Measurements from ENCODE around the gene IFI44. TPM values are rescaled to one million over a fixed set of nuclear protein-coding genes. Genes with fewer than 3 reads are reported as not detected.

Gene IFI44
- total and polyA plus RNA-seq, 9 of the 15 experiments (the other 6 are each of a cell fraction or from before 2014, with no cell fraction given), result 0.11 TPM; not detected in 8

- Histone ChIP-seq H3K9me1 (ENCODE audit: control insufficient read depth, insufficient read depth, low read length) (no peaks in the 10 kb centered on the region), H3K27ac (ENCODE audit: extremely low read depth, low read depth, low read length) (no peak overlapping the region), H3K27me3 (ENCODE audit: control insufficient read depth in 2 of 2, insufficient read depth in 2 of 2, low read length in 2 of 2) (no peaks in the 10 kb centered on the region), H3K9me3 (replicated peaks; ENCODE audit: control insufficient read depth, insufficient read depth, low read depth, low read length) (no peaks in the 10 kb centered on the region), H4K20me1 (replicated peaks; ENCODE audit: control insufficient read depth, insufficient read depth, low read length) (no peaks in the 10 kb centered on the region), H3K9ac (ENCODE audit: insufficient read depth in 1 of 2, low read depth in 2 of 2, low read length in 2 of 2) (no peak overlapping the region), H3K79me2 (ENCODE audit: control insufficient read depth, insufficient read depth, low read length) (no peaks in the 10 kb centered on the region), H3K4me1 (replicated peaks in 1 of 2; ENCODE audit: control insufficient read depth in 2 of 2, insufficient read depth in 2 of 2, low read length in 2 of 2) (no peaks in the 10 kb centered on the region), H3K36me3 (ENCODE audit: control insufficient read depth, insufficient read depth, low read length) (no peaks in the 10 kb centered on the region), H3K4me2 (ENCODE audit: insufficient read depth, low read length) (no peak overlapping the region), H3K4me3 (no peak overlapping the region), H2AFZ (ENCODE audit: low read depth, low read length) (no peak overlapping the region)
- CTCF ChIA-PET (ENCODE audit: low intra/inter-chr PET ratio), result no interaction called here
- DNase-seq (ENCODE audit: extremely low read depth in 1 of 4, low spot score in 3 of 4) (no peak), FAIRE-seq (no peak), ATAC-seq (no peak)
- no TSS peak for BruUV-seq (replicated peaks)
- POLR2A ChIA-PET, result no interaction called here
- in situ Hi-C loops (cut with MboI) (loop anchor here (25.0 kb wide), 1 partner anchor 527 kb away; no protein-coding TSS in a partner anchor), intact Hi-C loops (cut with micrococcal nuclease) (no loop called here)
- WGBS (ENCODE audit: insufficient coverage, low coverage, missing lambda C conversion rate), result 0% methylated on average over 1 of the region's 1 CpG
- no peak for TF ChIP-seq ZC3H11A (IDR thresholded peaks at IDR 0.05; ENCODE audit: low read depth, low read length)
- TF ChIP-seq, protein P1, sequence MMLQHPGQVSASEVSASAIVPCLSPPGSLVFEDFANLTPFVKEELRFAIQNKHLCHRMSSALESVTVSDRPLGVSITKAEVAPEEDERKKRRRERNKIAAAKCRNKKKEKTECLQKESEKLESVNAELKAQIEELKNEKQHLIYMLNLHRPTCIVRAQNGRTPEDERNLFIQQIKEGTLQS (IDR thresholded peaks at IDR 0.05), result no peak
- TF ChIP-seq, protein P1 (CRISPR knock-in tag; conservative IDR thresholded peaks at IDR 0.05), result no peak
- TF ChIP-seq, protein P2, sequence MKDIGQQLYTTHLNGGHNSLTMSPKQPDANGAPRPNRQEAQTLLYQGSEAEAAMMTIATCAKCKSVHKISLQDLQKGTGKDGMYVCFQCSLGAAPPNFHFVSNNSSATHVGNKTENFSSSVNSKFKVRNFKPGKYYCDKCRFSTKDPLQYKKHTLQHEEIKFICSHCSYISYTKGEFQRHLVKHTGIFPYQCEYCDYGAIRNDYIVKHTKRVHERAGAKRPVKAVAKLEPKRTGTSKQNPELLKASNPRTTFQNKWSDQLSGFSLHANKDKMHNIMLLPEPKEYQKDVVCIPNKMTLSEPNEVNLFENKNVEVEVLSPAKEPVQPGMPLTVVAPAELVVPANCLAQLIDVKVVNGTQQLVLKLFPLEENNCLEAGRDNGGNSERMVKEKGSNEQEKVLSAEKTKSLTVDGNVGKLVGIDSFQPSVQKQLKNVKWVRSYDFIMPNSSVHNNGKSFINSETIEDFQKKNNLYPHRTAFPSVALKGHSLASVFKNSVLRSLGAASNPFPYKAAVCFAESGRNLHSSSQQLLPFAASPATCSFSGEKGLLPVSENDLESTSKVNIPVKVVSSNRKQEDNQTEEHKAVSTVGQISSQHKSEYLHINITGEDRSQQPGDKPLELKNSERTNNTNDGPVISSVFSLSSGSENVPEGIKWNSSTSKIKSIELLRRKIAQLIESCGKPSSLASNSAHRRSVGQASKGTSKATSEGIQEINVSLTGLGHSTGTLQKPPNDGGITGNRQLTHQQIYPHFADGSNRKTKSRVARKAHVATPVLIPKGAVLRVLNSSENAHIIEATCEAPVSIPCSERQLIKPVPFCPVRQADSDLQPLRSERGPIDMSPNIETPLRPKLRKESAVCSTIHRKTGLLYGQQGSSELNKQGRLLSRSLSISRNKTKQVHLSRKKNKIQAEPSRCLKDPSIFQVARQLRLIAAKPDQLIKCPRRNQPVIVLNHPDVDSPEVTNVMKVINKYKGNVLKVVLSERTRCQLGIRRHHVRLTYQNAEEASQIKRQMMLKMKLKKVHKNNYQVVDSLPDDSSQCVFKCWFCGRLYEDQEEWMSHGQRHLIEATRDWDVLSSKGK (CRISPR knock-in tag; IDR thresholded peaks at IDR 0.05), result no peak
- TF ChIP-seq ZNF165 (CRISPR knock-in tag; IDR thresholded peaks at IDR 0.05; ENCODE audit: borderline replicate concordance), result no peak
- TF ChIP-seq POLR2A (conservative IDR thresholded peaks at IDR 0.05), result no peak
- no peak for TF ChIP-seq HEY1 (CRISPR knock-in tag; IDR thresholded peaks at IDR 0.05; ENCODE audit: borderline replicate concordance)
- TF ChIP-seq, protein P3, sequence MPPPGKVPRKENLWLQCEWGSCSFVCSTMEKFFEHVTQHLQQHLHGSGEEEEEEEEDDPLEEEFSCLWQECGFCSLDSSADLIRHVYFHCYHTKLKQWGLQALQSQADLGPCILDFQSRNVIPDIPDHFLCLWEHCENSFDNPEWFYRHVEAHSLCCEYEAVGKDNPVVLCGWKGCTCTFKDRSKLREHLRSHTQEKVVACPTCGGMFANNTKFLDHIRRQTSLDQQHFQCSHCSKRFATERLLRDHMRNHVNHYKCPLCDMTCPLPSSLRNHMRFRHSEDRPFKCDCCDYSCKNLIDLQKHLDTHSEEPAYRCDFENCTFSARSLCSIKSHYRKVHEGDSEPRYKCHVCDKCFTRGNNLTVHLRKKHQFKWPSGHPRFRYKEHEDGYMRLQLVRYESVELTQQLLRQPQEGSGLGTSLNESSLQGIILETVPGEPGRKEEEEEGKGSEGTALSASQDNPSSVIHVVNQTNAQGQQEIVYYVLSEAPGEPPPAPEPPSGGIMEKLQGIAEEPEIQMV (tag; conservative IDR thresholded peaks at IDR 0.05; ENCODE audit: low read depth), result no peak
- TF ChIP-seq, protein P4, sequence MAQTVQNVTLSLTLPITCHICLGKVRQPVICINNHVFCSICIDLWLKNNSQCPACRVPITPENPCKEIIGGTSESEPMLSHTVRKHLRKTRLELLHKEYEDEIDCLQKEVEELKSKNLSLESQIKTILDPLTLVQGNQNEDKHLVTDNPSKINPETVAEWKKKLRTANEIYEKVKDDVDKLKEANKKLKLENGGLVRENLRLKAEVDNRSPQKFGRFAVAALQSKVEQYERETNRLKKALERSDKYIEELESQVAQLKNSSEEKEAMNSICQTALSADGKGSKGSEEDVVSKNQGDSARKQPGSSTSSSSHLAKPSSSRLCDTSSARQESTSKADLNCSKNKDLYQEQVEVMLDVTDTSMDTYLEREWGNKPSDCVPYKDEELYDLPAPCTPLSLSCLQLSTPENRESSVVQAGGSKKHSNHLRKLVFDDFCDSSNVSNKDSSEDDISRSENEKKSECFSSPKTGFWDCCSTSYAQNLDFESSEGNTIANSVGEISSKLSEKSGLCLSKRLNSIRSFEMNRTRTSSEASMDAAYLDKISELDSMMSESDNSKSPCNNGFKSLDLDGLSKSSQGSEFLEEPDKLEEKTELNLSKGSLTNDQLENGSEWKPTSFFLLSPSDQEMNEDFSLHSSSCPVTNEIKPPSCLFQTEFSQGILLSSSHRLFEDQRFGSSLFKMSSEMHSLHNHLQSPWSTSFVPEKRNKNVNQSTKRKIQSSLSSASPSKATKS (CRISPR knock-in tag; IDR thresholded peaks at IDR 0.05), result no peak
- TF ChIP-seq HMG20B (CRISPR knock-in tag; IDR thresholded peaks at IDR 0.05), result no peak
- TF ChIP-seq KAT7 (CRISPR knock-in tag; IDR thresholded peaks at IDR 0.05; ENCODE audit: borderline replicate concordance), result no peak
- no peak for TF ChIP-seq CREM (IDR thresholded peaks at IDR 0.05; ENCODE audit: low read depth)
- no peak for TF ChIP-seq CTBP1 (IDR thresholded peaks at IDR 0.05; ENCODE audit: borderline replicate concordance)
- TF ChIP-seq HNRNPH1 (optimal IDR thresholded peaks at IDR 0.05; ENCODE audit: low read depth, low read length), result no peak
- TF ChIP-seq ZNF175 (CRISPR knock-in tag; IDR thresholded peaks at IDR 0.05; ENCODE audit: low read depth), result no peak
- TF ChIP-seq PRMT5 (CRISPR knock-in tag; IDR thresholded peaks at IDR 0.05), result no peak
Observed at GRCh38 chr1:78664763-78665162, 15.1 kb downstream of the IFI44 start.

All from K562 (cell line).